Measurements from ENCODE around the gene TAS2R40.

TAS2R40 gene

GRCh38 chr7:143181349-143181748 lies 40.5 kb upstream of the TAS2R40 start:
- H3K36me3 ChIP-seq (ENCODE audit: low read length): no peaks in the 10 kb centered on the region
- H2AFZ ChIP-seq (ENCODE audit: low read depth, low read length, severe bottlenecking): no peak overlapping the region
- no peak overlapping the region for H3K4me3 ChIP-seq (ENCODE audit: insufficient read depth, low read length, poor library complexity, severe bottlenecking)
- no peaks in the 10 kb centered on the region for H3K79me2 ChIP-seq (ENCODE audit: insufficient read depth, low read length)
- peaks cover 9% of the 10 kb centered on the region; the same call in 1 of the 2 replicates for H3K9me3 ChIP-seq (ENCODE audit: insufficient read depth, low read length)
- H4K20me1 ChIP-seq (ENCODE audit: low read depth, low read length): no peaks in the 10 kb centered on the region
- H3K9me2 ChIP-seq (replicated peaks; ENCODE audit: insufficient read depth, low read length): no peaks in the 10 kb centered on the region
- no peaks in the 10 kb centered on the region for H3K27me3 ChIP-seq (ENCODE audit: low read length)
- no peak overlapping the region for H3K27ac ChIP-seq (ENCODE audit: low read depth, low read length)
- no peak overlapping the region for H3K4me2 ChIP-seq (ENCODE audit: low read depth, low read length, poor library complexity, severe bottlenecking)
- no peaks in the 10 kb centered on the region for H3F3A ChIP-seq (ENCODE audit: insufficient read depth)
- no peak overlapping the region for H3K9ac ChIP-seq (ENCODE audit: low read length)
- TF ChIP-seq EZH2phosphoT487 (conservative IDR thresholded peaks at IDR 0.05; ENCODE audit: low read length) (no peak), CTCF (IDR thresholded peaks at IDR 0.05; ENCODE audit: insufficient read depth, low read length, poor library complexity, severe bottlenecking) (no peak)

GRCh38 chr7:143183024-143183423 lies 38.8 kb upstream of the TAS2R40 start, which contains the start of gene TAS2R39:
Gene TAS2R39 (plus strand): TSS chr7:143183419. CDS start chr7:143183419, 0 bp downstream.
- H3K4me2 ChIP-seq (ENCODE audit: low read depth, low read length, poor library complexity, severe bottlenecking): no peak within 1 kb of the TSS
- no peaks in the 10 kb centered on the region for H3K9me2 ChIP-seq (replicated peaks; ENCODE audit: insufficient read depth, low read length)
- H3K9ac ChIP-seq (ENCODE audit: low read length): no peak within 1 kb of the TSS
- H3K4me3 ChIP-seq (ENCODE audit: insufficient read depth, low read length, poor library complexity, severe bottlenecking): no peak within 1 kb of the TSS
- no peaks in the 10 kb centered on the region for H3F3A ChIP-seq (ENCODE audit: insufficient read depth)
- no peaks in the 10 kb centered on the region for H3K27me3 ChIP-seq (ENCODE audit: low read length)
- no peak within 1 kb of the TSS for H2AFZ ChIP-seq (ENCODE audit: low read depth, low read length, severe bottlenecking)
- H3K36me3 ChIP-seq (ENCODE audit: low read length): no peaks in the 10 kb centered on the region
- no peaks in the 10 kb centered on the region for H3K79me2 ChIP-seq (ENCODE audit: insufficient read depth, low read length)
- H3K27ac ChIP-seq (ENCODE audit: low read depth, low read length): no peak within 1 kb of the TSS
- TF ChIP-seq CTCF (IDR thresholded peaks at IDR 0.05; ENCODE audit: insufficient read depth, low read length, poor library complexity, severe bottlenecking) (no peak), EZH2phosphoT487 (conservative IDR thresholded peaks at IDR 0.05; ENCODE audit: low read length) (no peak)
- H3K9me3 ChIP-seq (ENCODE audit: insufficient read depth, low read length): peaks cover 5% of the 10 kb centered on the region; the same call in 1 of the 2 replicates
- H4K20me1 ChIP-seq (ENCODE audit: low read depth, low read length): no peaks in the 10 kb centered on the region

GRCh38 chr7:143185551-143185950 lies 36.3 kb upstream of the TAS2R40 start:
- Histone ChIP-seq H3K4me3 (ENCODE audit: insufficient read depth, low read length, poor library complexity, severe bottlenecking) (no peak overlapping the region), H3K79me2 (ENCODE audit: insufficient read depth, low read length) (no peaks in the 10 kb centered on the region), H3K27me3 (ENCODE audit: low read length) (no peaks in the 10 kb centered on the region), H3K9me3 (ENCODE audit: insufficient read depth, low read length) (no peaks in the 10 kb centered on the region), H3K4me2 (ENCODE audit: low read depth, low read length, poor library complexity, severe bottlenecking) (no peak overlapping the region), H3K36me3 (ENCODE audit: low read length) (no peaks in the 10 kb centered on the region), H3K27ac (ENCODE audit: low read depth, low read length) (no peak overlapping the region), H4K20me1 (ENCODE audit: low read depth, low read length) (no peaks in the 10 kb centered on the region), H3K9me2 (replicated peaks; ENCODE audit: insufficient read depth, low read length) (no peaks in the 10 kb centered on the region), H3K9ac (ENCODE audit: low read length) (no peak overlapping the region), H3F3A (ENCODE audit: insufficient read depth) (no peaks in the 10 kb centered on the region), H2AFZ (ENCODE audit: low read depth, low read length, severe bottlenecking) (no peak overlapping the region)
- no peak for TF ChIP-seq EZH2phosphoT487 (conservative IDR thresholded peaks at IDR 0.05; ENCODE audit: low read length)
- TF ChIP-seq CTCF (IDR thresholded peaks at IDR 0.05; ENCODE audit: insufficient read depth, low read length, poor library complexity, severe bottlenecking): no peak
